Right lobe of liver (tissue), 6 donors: ENCODE measurements around the gene STXBP6. TPM values are rescaled to one million over a fixed set of nuclear protein-coding genes. Genes with fewer than 3 reads are reported as not detected.
A peak's percentile ranks its signal among the peaks of the same experiment; 100 is the strongest.

ENCODE experiments used
- ATAC-seq, 4 donors: fragments of 200-7000 bp; cut with Tn5 transposase; one replicate each; pipeline ENCODE4 v1.9.1; 2020; ENCODE audit warnings: mild to moderate bottlenecking in 4 of 4, moderate library complexity in 4 of 4
- DNase-seq, 3 donors: peaks; one replicate each; pipeline ENCODE4 v3.0.0-alpha.2; 2020
- H3K27ac ChIP-seq, 3 donors: fragments of 200-600 bp; one replicate each; pipeline ENCODE4 v1.8.0; 2022
- H3K27me3 ChIP-seq, 2 donors: fragments of 200-600 bp; one replicate each; pipeline ENCODE4 v1.8.0; 2022
- H3K36me3 ChIP-seq, 4 donors: fragments of 200-600 bp; sonication (generic) in 1 of 4; one replicate each; pipeline versions ENCODE4 v1.5.1 to v1.8.0; 2017 to 2022; ENCODE audit warnings: control low read depth in 1 of 4
- H3K4me1 ChIP-seq, 4 donors: fragments of 200-600 bp; sonication (generic) in 1 of 4; one replicate each; pipeline versions ENCODE4 v1.5.1 to v1.8.0; 2017 to 2022; ENCODE audit warnings: control low read depth in 1 of 4
- H3K4me3 ChIP-seq, 3 donors: fragments of 200-600 bp; one replicate each; pipeline ENCODE4 v1.8.0; 2022
- H3K9me3 ChIP-seq, 4 donors: fragments of 200-600 bp; sonication (generic) in 1 of 4; one replicate each; pipeline versions ENCODE4 v1.5.1 to v1.8.0; 2017 to 2022; ENCODE audit warnings: control low read depth in 1 of 4
- CTCF ChIP-seq, 4 donors: fragments of 200-600 bp in 3 of 4; fragments of 450-650 bp in 1 of 4; IDR thresholded peaks; one replicate each; pipeline versions ENCODE4 v1.5.1 to v1.8.0; 2016 to 2022; ENCODE audit warnings: antibody characterized with exemption in 4 of 4, mild to moderate bottlenecking in 2 of 4
- POLR2A ChIP-seq: fragments of 450-650 bp; IDR thresholded peaks from one replicate; pipeline ENCODE4 v1.6.1; 2017; ENCODE audit warnings: antibody characterized with exemption, mild to moderate bottlenecking
- whole genome bisulfite sequencing: methylation state at CpG from one replicate; pipeline ENCODE4 v1.1.6; 2018; ENCODE audit warnings: low coverage, low lambda C conversion rate; ENCODE audit not compliant: insufficient coverage; ENCODE audit errors: missing lambda C conversion rate; 5-methylcytosine and 5-hydroxymethylcytosine counted together
- intact Hi-C, 2 donors: fragments of 100-400 bp; cut with DNase I; formaldehyde crosslinking; loops; one replicate each; pipeline versions ENCODE4 v1.11.2 to v1.14.1; 2022
- total RNA-seq, 6 experiments: library from RNA; depleted of rRNA in 2 of 6; stranded (reverse); fragments of >200 nt in 2 of 6; fragmentation: NEBNext Ultra II Directional in 3 of 6; extraction: Animal tissue kit (Norgen Biotek cat#: 25700) in 3 of 6; gene quantifications; one replicate each; pipeline versions ENCODE4 v1.1.0 to v1.2.4, GENCODE V29; 2016 to 2023
- donor health status: DM: no; HTN: yes; CAD: no.
- donor health status: DM: no; HTN: no; CAD: no.
- donor health status: DM: no; HTN: no; CAD: no.
- donor health status: DM: no; HTN: yes; CAD: no.
- donor health status: DM: no; HTN: yes; CAD: no.

STXBP6 gene
- total RNA-seq, 6 experiments from 2014 or later: 0.55 to 1.7 (median 1.1) TPM

GRCh38 chr14:24986206-24986893 is 63.6 kb downstream of the STXBP6 start:
- Histone ChIP-seq H3K27me3 (no peaks in the 10 kb centered on the region), H3K36me3 (no peaks in the 10 kb centered on the region), H3K4me3 (no peak overlapping the region), H3K27ac (no peak overlapping the region), H3K4me1 (no peaks in the 10 kb centered on the region), H3K9me3 (no peaks in the 10 kb centered on the region)
- DNase-seq (no peak), ATAC-seq (no peak)
- intact Hi-C loops: no loop called here
- WGBS: 93% methylated on average over 3 of the region's 4 CpGs
- no peak for TF ChIP-seq POLR2A

- TF ChIP-seq CTCF (IDR thresholded peaks at IDR 0.05) (no peak), POLR2A (no peak)
- DNase-seq (no peak), ATAC-seq (no peak)
- H3K4me1 ChIP-seq: no peaks in the 10 kb centered on the region
- H3K27ac ChIP-seq: no peak overlapping the region
- H3K27me3 ChIP-seq: no peaks in the 10 kb centered on the region
- no peaks in the 10 kb centered on the region for H3K36me3 ChIP-seq
- 48% methylated on average over 6 of the region's 6 CpGs for WGBS
- intact Hi-C loops: no loop called here
- no peak overlapping the region for H3K4me3 ChIP-seq
- no peaks in the 10 kb centered on the region for H3K9me3 ChIP-seq
These were observed 64.9 kb downstream of the STXBP6 start for GRCh38 chr14:24984846-24985589.

- Histone ChIP-seq H3K9me3 (no peaks in the 10 kb centered on the region), H3K4me1 (no peaks in the 10 kb centered on the region), H3K36me3 (no peaks in the 10 kb centered on the region), H3K4me3 (no peak overlapping the region), H3K27ac (no peak overlapping the region), H3K27me3 (no peaks in the 10 kb centered on the region)
- ATAC-seq: peak in 3 of 4 donors; percentile 32 to 70 (median 57)
- intact Hi-C loops: no loop called here
- no peak for TF ChIP-seq CTCF (IDR thresholded peaks at IDR 0.05)
- TF ChIP-seq POLR2A: no peak
- 64% methylated on average over 6 of the region's 6 CpGs for WGBS
- no peak for DNase-seq
These were observed 67.3 kb downstream of the STXBP6 start for GRCh38 chr14:24982472-24983155.

GRCh38 chr14:24979725-24980239 is 70.2 kb downstream of the STXBP6 start:
- Histone ChIP-seq H3K4me1 (no peaks in the 10 kb centered on the region), H3K36me3 (no peaks in the 10 kb centered on the region), H3K4me3 (no peak overlapping the region), H3K9me3 (no peaks in the 10 kb centered on the region), H3K27me3 (no peaks in the 10 kb centered on the region), H3K27ac (no peak overlapping the region)
- intact Hi-C loops: no loop called here
- no peak for ATAC-seq
- DNase-seq: no peak
- 88% methylated on average over 2 of the region's 2 CpGs for WGBS
- TF ChIP-seq POLR2A: no peak
- no peak for TF ChIP-seq CTCF (IDR thresholded peaks at IDR 0.05)
